GM12891 (cell line): Measurements from ENCODE around the gene MRPL19. TPM values are rescaled to one million over a fixed set of nuclear protein-coding genes. Genes with fewer than 3 reads are reported as not detected.
A peak's percentile ranks its signal among the peaks of the same experiment; 100 is the strongest.

Experiments used
- DNase-seq: peaks from one replicate; pipeline ENCODE4 v3.0.0; 2011; ENCODE audit warnings: low spot score; ENCODE audit not compliant: insufficient read length
- FAIRE-seq: peaks from 2 replicates; lab custom pipeline; 2011; peaks lifted over from hg19 to GRCh38; lab: Jason Lieb, UNC
- PAX5 ChIP-seq: IDR thresholded peaks from 2 replicates; pipeline ENCODE4 v1.6.1; 2011; ENCODE audit warnings: low read length, moderate library complexity, mild to moderate bottlenecking; ENCODE audit not compliant: insufficient read depth, severe bottlenecking
- POLR2A ChIP-seq: IDR thresholded peaks from 2 replicates; pipeline ENCODE4 v1.6.1; 2011; ENCODE audit warnings: low read depth, low read length, control low read depth
- POLR2AphosphoS5 ChIP-seq: IDR thresholded peaks from 2 replicates; pipeline ENCODE4 v1.6.1; 2011; ENCODE audit warnings: low read depth, low read length, control low read depth
- POU2F2 ChIP-seq: IDR thresholded peaks from 2 replicates; pipeline ENCODE4 v1.6.1; 2011; ENCODE audit warnings: low read depth, mild to moderate bottlenecking, control low read depth, low read length, moderate library complexity
- SPI1 ChIP-seq: IDR thresholded peaks from 2 replicates; pipeline ENCODE4 v1.6.1; 2011; ENCODE audit warnings: low read depth, low read length, control low read depth
- TAF1 ChIP-seq: IDR thresholded peaks from 2 replicates; pipeline ENCODE4 v1.6.1; 2011; ENCODE audit warnings: low read depth, low read length, control low read depth
- polyA plus RNA-seq: library from polyadenylated mRNA; unstranded; fragments of >200 nt; gene quantifications from one replicate; pipeline ENCODE4 v1.2.1, GENCODE V29; 2012; ENCODE audit warnings: low read depth, missing spikeins, inconsistent platforms; ENCODE audit not compliant: missing spikeins

The MRPL19 gene
- polyA plus RNA-seq, result 35.2 TPM

DNA sequence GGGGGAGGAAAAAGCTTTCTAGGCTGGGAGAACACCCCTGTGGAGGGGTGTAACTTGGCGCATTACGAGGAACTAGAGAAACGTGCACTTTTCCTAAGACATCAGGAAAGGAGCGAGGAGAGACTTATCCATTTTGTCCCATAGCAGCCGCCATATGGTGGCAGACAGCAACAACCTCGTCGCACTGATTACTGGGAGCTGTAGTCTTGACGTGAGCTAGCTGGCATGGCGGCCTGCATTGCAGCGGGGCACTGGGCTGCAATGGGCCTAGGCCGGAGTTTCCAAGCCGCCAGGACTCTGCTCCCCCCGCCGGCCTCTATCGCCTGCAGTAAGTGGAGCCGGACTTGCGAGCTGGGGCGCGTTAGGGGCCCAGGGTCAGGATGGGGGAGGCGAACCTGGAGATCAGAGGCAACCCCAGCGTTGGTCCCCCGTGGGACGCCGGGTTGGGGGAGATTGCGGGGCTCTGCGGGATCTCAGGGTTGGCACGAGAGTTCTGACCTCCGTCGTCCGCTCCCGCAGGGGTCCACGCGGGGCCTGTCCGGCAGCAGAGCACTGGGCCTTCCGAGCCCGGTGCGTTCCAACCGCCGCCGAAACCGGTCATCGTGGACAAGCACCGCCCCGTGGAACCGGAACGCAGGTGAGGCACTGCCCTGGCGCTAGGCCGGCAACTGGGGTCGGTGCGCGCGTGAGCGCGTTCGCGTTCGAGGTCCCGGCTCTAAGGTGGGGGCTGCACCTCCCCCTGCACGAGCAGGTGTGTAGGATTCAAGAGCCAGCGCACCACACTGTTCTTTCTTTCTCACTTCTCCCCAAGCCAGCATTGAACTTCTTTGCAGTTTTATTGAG lies at the start of gene MRPL19:
Gene MRPL19 (plus strand): TSS at position 201 of the 843 bp plus-strand sequence. CDS start 25 bp downstream, at position 226.
- TF ChIP-seq POLR2A, result peak; percentile 51; the same call in 1 of the 2 replicates
- TF ChIP-seq POU2F2, result peak; percentile 30; the same call in 1 of the 2 replicates
- peak; percentile 66 for TF ChIP-seq POLR2AphosphoS5
- peak; percentile 69 for TF ChIP-seq SPI1
- TF ChIP-seq PAX5, result no peak
- TF ChIP-seq TAF1, result peak; percentile 92
- FAIRE-seq, result peak; percentile 98
- peak; percentile 77 for DNase-seq

DNA sequence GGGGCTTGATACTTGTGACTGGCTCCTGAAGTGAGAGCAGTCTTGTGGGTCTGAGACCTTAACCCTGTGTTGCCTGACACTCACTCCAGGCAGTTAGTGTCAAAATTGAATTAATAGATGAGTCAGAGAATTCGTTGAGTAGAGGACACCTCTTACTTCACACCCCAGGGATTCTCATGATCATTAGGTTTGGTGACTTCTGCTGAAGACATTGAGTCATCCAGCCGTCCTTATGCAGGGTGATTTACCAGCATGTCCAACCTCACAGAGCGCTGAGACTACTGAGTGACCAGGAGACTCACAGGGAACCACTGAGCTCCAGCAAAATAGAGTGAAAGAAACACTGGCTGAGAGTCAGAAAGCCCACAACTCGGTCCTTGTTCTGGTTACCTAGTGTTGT lies 49.8 kb upstream of the MRPL19 start:
- TF ChIP-seq POLR2AphosphoS5 (no peak), POLR2A (no peak), PAX5 (no peak), TAF1 (no peak), SPI1 (no peak), POU2F2 (no peak)
- DNase-seq (no peak), FAIRE-seq (no peak)

DNA sequence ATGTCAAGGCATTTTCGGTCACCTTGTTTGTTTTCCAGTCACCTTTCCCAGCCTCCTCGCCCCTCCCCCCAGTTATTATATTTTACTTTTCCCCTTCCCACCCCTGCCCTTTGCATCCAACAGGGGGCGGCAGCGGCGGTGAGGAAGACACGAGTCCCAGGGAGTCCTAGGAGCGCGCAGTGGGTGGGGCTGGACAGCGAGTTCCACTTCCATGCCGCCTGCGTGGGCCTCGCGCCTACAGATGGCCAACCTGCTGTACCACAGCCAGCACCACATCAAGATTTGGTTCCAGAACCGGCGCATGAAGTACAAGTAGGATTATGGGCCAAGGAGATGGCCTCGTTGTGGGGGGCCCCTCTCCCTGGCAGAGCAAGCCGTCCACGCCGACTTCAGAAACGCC lies 48.6 kb upstream of the MRPL19 start:
- no peak for FAIRE-seq
- no peak for DNase-seq
- no peak for TF ChIP-seq POLR2A

DNA sequence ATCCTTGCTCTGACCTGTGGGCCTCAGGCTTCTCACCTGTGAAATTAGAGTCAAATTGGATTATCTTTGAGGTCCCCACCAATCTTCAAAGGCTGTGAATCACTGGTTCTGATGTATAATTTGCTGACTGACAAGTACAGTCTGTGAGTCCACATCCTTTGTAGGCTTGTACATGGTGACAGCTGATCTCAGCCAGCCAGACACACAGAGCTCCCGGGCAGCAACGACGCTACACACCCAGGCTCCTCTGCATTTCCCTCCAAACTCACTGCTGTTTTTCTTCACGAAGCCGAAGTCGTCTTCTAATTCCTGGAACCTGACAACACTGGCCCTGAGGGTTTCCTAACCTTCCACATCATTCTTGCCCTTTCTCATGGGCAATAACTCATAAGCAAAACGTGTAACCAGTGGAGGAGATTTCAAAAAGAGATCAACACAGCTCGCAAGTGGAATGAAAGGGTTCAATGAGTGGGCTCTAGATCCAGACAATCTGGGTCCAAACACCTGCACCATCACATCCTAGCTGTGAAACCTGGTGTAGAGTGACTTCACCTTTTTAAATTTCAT lies 47.9 kb upstream of the MRPL19 start:
- no peak for DNase-seq
- no peak for TF ChIP-seq POLR2AphosphoS5
- TF ChIP-seq TAF1, result no peak
- no peak for TF ChIP-seq POU2F2
- TF ChIP-seq PAX5, result no peak
- no peak for TF ChIP-seq SPI1
- no peak for TF ChIP-seq POLR2A
- FAIRE-seq, result no peak

DNA sequence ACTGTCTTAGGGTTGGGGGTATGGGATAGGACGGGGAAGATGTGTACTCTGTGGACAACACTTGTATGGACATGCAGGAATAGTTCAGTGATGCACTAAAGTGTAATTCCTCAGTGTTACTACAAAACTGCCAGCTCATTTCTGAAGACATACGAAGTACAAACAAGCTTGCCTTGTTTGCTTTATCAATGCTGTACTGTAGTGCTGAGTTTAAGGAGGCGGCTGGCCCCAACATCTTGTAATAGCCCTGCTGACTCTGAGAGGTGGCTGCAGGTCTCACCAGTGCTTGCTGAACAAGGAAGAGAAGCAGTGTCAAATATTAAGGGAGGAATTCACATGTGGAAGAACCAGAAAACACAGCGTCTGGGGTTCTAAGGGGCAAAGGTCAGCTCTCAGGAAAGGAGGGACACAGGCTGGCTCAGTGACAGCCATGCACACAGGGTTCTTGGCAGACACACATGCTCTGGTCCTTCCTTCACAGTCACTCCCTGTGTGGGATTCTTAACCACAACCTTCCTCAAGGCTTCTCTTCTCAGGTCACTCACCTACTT lies 46.0 kb upstream of the MRPL19 start:
- DNase-seq (no peak), FAIRE-seq (no peak)
- no peak for TF ChIP-seq POLR2A
- TF ChIP-seq POU2F2, result no peak
- no peak for TF ChIP-seq POLR2AphosphoS5

DNA sequence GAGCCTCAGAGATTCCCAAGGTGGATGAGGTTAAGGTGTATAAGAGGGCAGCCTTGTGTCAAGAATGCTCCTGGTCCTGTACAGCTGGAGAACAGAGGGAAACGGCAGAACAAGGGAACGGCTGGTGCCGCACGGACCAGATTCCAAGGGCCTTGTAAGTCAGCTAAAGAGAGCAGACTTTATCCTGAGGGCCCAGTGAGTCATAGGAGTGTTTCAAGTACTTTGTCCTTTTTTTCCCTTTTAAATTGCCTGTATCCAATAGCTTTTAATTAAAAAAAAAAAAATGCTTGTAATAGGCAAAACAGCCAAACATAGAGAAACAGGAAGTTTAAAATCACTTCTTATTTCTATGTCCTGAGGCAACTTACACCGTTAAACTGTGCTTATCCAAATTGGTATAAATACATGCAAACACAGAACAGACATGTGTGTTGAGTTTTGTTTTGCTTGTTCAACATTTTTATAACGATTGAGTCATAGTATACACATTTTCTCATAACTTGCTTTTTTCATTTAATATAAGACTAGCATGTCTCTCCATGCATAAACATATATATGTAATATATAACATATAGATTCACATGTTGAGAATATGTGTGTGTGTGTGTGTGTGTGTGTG lies 43.8 kb upstream of the MRPL19 start:
- FAIRE-seq (no peak), DNase-seq (no peak)
- no peak for TF ChIP-seq PAX5
- no peak for TF ChIP-seq POLR2A

DNA sequence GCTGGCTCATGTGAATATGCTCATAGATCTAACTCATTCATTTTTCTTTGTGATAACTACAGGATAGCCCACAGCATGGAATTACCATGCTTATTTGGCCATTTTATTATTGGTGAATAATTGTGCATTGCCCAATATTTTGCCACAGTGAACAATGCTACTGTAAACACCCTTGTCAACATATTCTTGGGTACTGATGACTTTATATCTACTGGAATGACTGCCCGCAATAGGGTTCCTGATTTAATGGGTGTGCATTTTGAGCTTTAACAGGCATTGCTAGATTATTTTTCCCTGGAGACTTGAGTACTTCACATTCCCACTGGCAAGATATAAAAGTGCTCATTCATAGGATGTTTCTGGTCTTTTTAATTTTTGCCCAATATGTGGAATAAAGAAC lies 43.1 kb upstream of the MRPL19 start:
- TF ChIP-seq TAF1, result no peak
- no peak for TF ChIP-seq PAX5
- TF ChIP-seq SPI1, result no peak
- TF ChIP-seq POLR2A, result no peak
- TF ChIP-seq POU2F2, result no peak
- no peak for TF ChIP-seq POLR2AphosphoS5
- no peak for FAIRE-seq
- DNase-seq, result no peak

DNA sequence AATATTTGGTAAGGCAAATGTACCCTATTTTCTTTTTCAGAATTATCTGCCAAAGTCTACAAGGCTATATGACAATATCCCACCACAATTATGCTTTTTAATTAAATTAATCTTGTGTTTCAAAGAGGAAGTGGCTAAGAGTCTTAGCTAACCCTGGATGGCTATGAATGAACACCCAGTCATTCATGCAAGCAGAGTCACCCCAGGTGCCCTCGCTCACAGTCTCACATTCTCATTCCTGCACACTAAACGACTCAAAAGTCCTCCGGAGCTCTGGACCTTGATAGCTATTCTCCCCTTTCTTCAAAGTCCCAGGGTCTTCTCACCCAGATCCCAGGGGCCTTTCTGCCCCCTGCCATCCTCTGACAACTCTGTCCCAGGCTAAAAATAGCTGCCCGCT lies 42.1 kb upstream of the MRPL19 start:
- TF ChIP-seq SPI1, result peak; percentile 64
- no peak for TF ChIP-seq PAX5
- TF ChIP-seq POU2F2, result no peak
- no peak for TF ChIP-seq POLR2A
- TF ChIP-seq POLR2AphosphoS5, result no peak
- TF ChIP-seq TAF1, result no peak
- no peak for FAIRE-seq
- no peak for DNase-seq

DNA sequence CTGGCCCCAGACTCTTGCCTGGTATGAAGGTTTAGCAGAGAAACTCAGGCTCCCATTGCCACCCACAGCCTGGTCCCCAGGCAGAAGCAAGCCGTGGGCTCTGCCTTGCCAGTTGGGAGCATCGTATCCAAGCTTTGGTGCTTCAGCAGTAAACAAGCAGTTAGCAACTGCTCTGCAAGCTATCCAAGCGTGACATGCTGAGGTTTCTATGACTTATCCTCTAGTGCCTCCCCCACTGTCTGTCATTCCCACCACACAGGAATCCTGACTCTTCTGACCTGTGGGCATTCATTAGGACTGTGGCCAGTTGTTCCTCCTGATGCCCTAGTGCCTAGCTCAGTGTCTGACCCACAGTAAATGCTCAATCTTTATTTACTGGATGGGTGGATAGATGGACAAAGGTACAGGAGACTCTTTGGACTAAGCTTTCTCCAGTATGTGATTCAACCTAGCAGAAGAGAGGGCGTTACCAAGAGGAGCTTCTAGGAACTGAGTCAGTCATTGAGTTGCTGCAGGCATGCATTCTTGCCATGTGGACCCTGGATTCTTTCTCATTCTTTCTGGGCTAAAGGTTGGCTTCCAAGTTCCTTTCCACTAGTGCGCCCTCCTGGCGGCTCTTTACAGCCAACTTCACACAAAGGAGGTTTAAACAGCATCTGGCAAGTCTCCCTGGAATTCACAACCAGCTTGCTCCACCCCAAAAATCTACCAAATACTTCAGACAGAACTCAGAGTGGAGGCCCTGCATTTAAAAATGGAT lies 40.6 kb upstream of the MRPL19 start:
- FAIRE-seq (no peak), DNase-seq (no peak)
- TF ChIP-seq PAX5 (peak; percentile 76), SPI1 (no peak)
